ENCODE results near the gene CLSTN2. TPM values are rescaled to one million over a fixed set of nuclear protein-coding genes. Genes with fewer than 3 reads are reported as not detected.

Gene CLSTN2
- total RNA-seq, 1 donor from 2014 or later: 9.7 TPM

DNA sequence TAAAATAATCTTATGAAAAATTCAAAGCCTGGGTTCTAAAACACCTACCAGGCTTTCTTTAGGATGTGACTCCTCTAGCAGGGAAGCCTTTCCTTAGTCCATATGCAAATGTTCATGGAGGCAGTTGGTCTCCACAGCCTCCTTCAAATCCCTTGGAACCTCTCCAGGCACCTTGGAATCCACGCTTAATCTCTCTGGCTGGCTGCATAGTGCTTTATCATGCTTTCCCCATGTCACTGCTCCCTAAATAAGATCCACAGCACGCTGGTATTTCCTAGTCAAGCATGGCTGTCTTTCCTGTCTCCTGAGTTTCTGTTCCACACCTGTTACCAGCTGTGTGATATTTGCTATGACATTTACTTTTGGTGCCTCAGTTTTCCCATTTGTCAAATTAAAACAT is 71.3 kb downstream of the CLSTN2 start:
- no peak for DNase-seq (ENCODE audit: low spot score)

GRCh38 chr3:140007081-140007480 is 72.1 kb downstream of the CLSTN2 start:
- DNase-seq (ENCODE audit: low spot score): no peak

GRCh38 chr3:140007911-140008869 is 73.2 kb downstream of the CLSTN2 start:
- no peak for DNase-seq (ENCODE audit: low spot score)

- DNase-seq (ENCODE audit: low spot score): no peak
These were observed 75.4 kb downstream of the CLSTN2 start for GRCh38 chr3:140010391-140010790.

- no peak for DNase-seq (ENCODE audit: low spot score)
These were observed 76.1 kb downstream of the CLSTN2 start for GRCh38 chr3:140011086-140011485.

- no peak for DNase-seq (ENCODE audit: low spot score)
These were observed 76.8 kb downstream of the CLSTN2 start for GRCh38 chr3:140011611-140012277.

GRCh38 chr3:140013220-140013619 is 78.2 kb downstream of the CLSTN2 start:
- no peak for DNase-seq (ENCODE audit: low spot score)

GRCh38 chr3:140014831-140015495 is 80.0 kb downstream of the CLSTN2 start:
- no peak for DNase-seq (ENCODE audit: low spot score)

GRCh38 chr3:140015741-140016140 is 80.8 kb downstream of the CLSTN2 start:
- no peak for DNase-seq (ENCODE audit: low spot score)

- no peak for DNase-seq (ENCODE audit: low spot score)
These were observed 83.6 kb downstream of the CLSTN2 start for GRCh38 chr3:140018556-140018955.

- no peak for DNase-seq (ENCODE audit: low spot score)
These were observed 85.0 kb downstream of the CLSTN2 start for GRCh38 chr3:140019946-140020345.

- DNase-seq (ENCODE audit: low spot score): no peak
These were observed 85.6 kb downstream of the CLSTN2 start for GRCh38 chr3:140020541-140020940.

DNA sequence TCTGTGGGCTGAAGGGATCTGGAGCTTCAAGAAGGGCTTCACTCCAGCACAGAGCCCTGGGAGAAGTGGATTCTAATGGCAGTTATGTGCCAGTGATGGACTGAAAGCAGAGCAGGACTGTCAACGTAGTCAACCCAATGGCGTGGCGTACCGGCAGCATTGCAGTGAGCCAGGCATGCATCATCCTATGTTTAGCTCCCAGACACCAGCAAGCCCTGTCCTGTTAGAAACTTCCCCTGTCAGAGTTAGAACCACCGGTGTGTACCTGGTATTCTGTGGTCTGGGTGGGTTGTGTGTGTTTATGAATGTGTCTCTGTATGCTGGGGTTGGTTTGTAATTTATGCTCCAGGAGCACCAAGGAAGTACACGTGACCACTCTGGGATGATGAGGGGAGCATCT is 86.3 kb downstream of the CLSTN2 start:
- DNase-seq (ENCODE audit: low spot score): no peak

DNA sequence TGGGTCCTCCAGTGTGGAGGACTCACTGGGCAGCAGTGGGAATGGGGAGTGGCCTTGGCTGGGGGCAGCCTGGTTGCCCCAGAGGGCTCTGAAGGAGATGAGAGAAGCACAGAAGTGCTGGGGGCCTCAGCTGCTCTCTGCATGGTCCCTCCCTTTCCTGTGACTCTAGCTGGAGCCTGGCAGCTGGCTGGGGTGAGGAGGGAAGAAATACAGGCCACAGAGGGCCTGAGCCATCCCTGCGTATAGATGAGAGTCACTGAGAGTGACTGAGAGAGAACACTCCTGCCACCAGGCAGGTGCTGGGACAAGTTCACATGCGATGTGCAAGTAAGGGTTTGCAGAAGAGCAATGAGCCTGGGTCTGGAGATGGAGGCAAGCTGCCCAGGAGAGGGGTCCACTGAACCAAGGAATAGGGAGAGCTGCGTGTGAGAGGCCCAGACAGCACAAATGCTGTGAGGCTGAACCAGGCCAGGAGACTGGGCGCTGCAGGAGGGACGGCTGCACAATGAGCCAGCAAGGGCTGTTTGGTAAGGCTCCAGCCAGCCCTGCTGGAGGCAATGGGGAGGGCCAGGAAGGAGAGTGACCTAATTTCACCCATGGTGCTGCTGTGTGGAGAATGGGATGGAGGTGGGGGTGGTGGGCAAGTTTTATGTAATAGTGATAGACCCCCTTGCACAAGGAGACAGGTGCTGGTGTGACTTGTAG is 87.2 kb downstream of the CLSTN2 start:
- no peak for DNase-seq (ENCODE audit: low spot score)

- peak; percentile 56 for DNase-seq (ENCODE audit: low spot score)
These were observed 88.9 kb downstream of the CLSTN2 start for GRCh38 chr3:140023616-140024530.

GRCh38 chr3:140031170-140031569 is 96.2 kb downstream of the CLSTN2 start:
- no peak for DNase-seq (ENCODE audit: low spot score)

- no peak for DNase-seq (ENCODE audit: low spot score)
These were observed 99.1 kb downstream of the CLSTN2 start for GRCh38 chr3:140034058-140034457.

- no peak for DNase-seq (ENCODE audit: low spot score)
These were observed 100.9 kb downstream of the CLSTN2 start for GRCh38 chr3:140035871-140036270.

GRCh38 chr3:140050396-140050795 is 115.4 kb downstream of the CLSTN2 start:
- DNase-seq (ENCODE audit: low spot score): no peak
